ENCODE measurements around the gene F2. TPM values are rescaled to one million over a fixed set of nuclear protein-coding genes. Genes with fewer than 3 reads are reported as not detected.
A peak's percentile ranks its signal among the peaks of the same experiment; 100 is the strongest.
"Not testable (repeated sequence)": the region's sequence is repeated elsewhere in the genome, so short reads cannot be mapped to it uniquely, and the experiment has no call there.

F2 gene
- total RNA-seq, 2 donors from 2014 or later, result not detected

DNA sequence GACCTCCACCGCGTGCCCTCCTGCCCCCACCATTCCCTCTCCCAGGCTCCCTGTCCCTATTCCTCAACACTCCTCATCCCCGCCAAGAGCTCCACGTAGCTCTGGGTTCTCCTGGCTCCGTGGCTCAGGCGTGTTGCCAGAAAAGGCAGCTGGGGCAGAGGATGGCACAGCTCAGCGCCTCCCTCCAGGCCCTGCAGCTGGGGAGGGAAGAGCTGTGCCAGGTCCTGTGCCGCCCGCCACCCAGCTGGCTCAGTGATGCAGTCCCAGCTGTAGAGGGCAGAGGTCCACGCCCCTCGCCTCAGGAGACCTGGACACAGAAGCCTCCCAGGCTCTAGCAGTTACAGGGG, 22.8 kb upstream of the F2 start:
- Mint-ChIP-seq H3K27me3 (no peaks in the 10 kb centered on the region), H3K4me3 (no peak overlapping the region), H3K36me3 (ENCODE audit: low read depth) (peaks cover 61% of the 10 kb centered on the region), H3K9me3 (no peaks in the 10 kb centered on the region), H3K4me1 (peaks cover 5% of the 10 kb centered on the region), H3K27ac (peak overlapping the region; percentile 66)
- ATAC-seq (replicated peaks), result no peak

GRCh38 chr11:46697303-46697702, 21.7 kb upstream of the F2 start:
- no peak overlapping the region for H3K4me3 Mint-ChIP-seq
- peak overlapping the region; percentile 64 for H3K27ac Mint-ChIP-seq
- H3K27me3 Mint-ChIP-seq, result no peaks in the 10 kb centered on the region
- peaks cover 10% of the 10 kb centered on the region for H3K4me1 Mint-ChIP-seq
- no peak for ATAC-seq (replicated peaks)
- H3K36me3 Mint-ChIP-seq (ENCODE audit: low read depth), result peaks cover 62% of the 10 kb centered on the region
- no peaks in the 10 kb centered on the region for H3K9me3 Mint-ChIP-seq

DNA sequence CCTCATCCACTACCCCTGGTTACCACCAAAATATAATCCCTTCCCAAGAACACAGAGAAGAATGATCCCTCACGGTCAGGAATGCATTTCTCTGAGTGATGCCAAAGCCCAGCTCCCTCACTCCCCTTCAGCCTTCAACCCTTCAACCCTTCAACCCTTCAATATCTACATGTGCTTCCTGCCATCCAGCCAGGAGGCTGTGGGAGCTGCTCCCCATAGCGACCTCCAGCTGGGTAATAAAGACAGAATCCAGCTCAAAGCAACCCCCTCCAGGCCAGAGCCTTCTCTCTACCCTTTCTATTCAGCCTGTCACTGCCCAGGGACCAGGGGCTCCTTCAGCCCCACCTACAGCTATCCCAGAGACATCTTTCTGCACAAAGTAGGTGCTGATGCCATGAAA, 21.3 kb upstream of the F2 start:
- Mint-ChIP-seq H3K27ac (peak overlapping the region; percentile 64), H3K4me3 (peak overlapping the region; percentile 9), H3K27me3 (no peaks in the 10 kb centered on the region), H3K4me1 (peaks cover 14% of the 10 kb centered on the region), H3K36me3 (ENCODE audit: low read depth) (peaks cover 63% of the 10 kb centered on the region), H3K9me3 (no peaks in the 10 kb centered on the region)
- ATAC-seq (replicated peaks), result no peak

GRCh38 chr11:46698597-46698996, 20.4 kb upstream of the F2 start:
- ATAC-seq (replicated peaks), result no peak
- Mint-ChIP-seq H3K27ac (peak overlapping the region; percentile 64), H3K36me3 (ENCODE audit: low read depth) (peaks cover 63% of the 10 kb centered on the region), H3K4me1 (peaks cover 15% of the 10 kb centered on the region), H3K27me3 (no peaks in the 10 kb centered on the region), H3K4me3 (peak overlapping the region; percentile 97), H3K9me3 (no peaks in the 10 kb centered on the region)

DNA sequence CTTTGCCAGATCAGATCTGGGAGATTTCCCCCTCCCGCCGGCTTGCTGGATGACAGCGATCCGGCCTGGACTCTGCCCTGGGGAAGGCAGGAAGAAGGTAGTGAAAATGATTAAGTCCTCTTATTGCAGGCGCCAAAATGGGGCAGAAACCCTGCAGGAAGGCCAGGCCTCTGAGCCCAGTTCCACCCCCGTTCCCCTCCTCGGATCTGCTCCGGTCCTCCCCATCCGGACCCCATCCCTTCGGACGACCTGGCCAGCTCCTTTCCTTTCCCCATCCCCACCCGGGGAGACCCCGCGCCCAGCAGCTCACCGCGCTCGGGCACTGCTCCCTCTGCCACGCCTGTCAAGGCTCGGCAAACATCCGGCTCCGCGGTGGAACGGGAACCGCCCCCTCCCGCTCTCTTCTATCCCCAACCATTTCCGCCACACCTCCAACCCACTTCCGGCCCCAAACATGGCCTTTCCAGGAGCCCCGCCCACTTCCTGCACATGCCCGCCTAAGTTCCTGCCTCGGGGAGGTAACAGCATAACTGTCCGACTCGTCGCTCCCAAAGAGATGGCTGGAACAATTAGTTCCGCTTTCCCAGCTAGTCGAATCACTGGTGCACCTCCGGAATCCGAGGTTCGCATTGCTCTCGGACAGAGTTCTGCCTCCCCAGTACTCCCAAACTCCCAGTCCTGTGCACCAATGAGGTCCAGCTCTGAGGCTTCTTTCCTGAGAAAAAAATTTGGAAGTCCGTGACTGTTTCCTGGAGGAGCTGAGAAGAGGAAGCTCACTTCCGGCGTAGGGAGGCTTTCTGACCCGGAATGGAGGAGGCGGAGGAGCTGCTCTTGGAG, 18.6 kb upstream of the F2 start, which contains the start of the genes ARHGAP1 and ZNF408:
Gene ARHGAP1 (minus strand): TSS at position 379 of the 837 bp plus-strand sequence. CDS start 4,512 bp downstream, outside the sequence.
Gene ZNF408 (plus strand): TSS at position 791 of the 837 bp plus-strand sequence. CDS start 17 bp downstream, at position 808.
- H3K27me3 Mint-ChIP-seq, result no peaks in the 10 kb centered on the region
- H3K9me3 Mint-ChIP-seq, result no peaks in the 10 kb centered on the region
- H3K36me3 Mint-ChIP-seq (ENCODE audit: low read depth), result peaks cover 61% of the 10 kb centered on the region
- peak within 1 kb of the TSS; percentile 98 for H3K27ac Mint-ChIP-seq
- H3K4me3 Mint-ChIP-seq, result peak within 1 kb of the TSS; percentile 97
- ATAC-seq (replicated peaks), result peak; percentile 95
- H3K4me1 Mint-ChIP-seq, result peaks cover 15% of the 10 kb centered on the region

- Mint-ChIP-seq H3K4me1 (peaks cover 15% of the 10 kb centered on the region), H3K9me3 (no peaks in the 10 kb centered on the region), H3K27ac (peak overlapping the region; percentile 98), H3K36me3 (ENCODE audit: low read depth) (peaks cover 61% of the 10 kb centered on the region), H3K27me3 (no peaks in the 10 kb centered on the region), H3K4me3 (peak overlapping the region; percentile 97)
- ATAC-seq (replicated peaks), result no peak
These were observed 17.8 kb upstream of the F2 start for GRCh38 chr11:46701078-46701654.

GRCh38 chr11:46705070-46705688, 13.8 kb upstream of the F2 start:
- H3K36me3 Mint-ChIP-seq (ENCODE audit: low read depth), result peaks cover 75% of the 10 kb centered on the region
- no peaks in the 10 kb centered on the region for H3K27me3 Mint-ChIP-seq
- H3K4me3 Mint-ChIP-seq, result no peak overlapping the region
- H3K27ac Mint-ChIP-seq, result no peak overlapping the region
- H3K9me3 Mint-ChIP-seq, result no peaks in the 10 kb centered on the region
- H3K4me1 Mint-ChIP-seq, result peaks cover 10% of the 10 kb centered on the region
- no peak for ATAC-seq (replicated peaks)

GRCh38 chr11:46706886-46707285, 12.1 kb upstream of the F2 start:
- ATAC-seq (replicated peaks), result no peak
- Mint-ChIP-seq H3K4me1 (peaks cover 5% of the 10 kb centered on the region), H3K36me3 (ENCODE audit: low read depth) (peaks cover 58% of the 10 kb centered on the region), H3K27ac (no peak overlapping the region), H3K9me3 (no peaks in the 10 kb centered on the region), H3K27me3 (no peaks in the 10 kb centered on the region), H3K4me3 (no peak overlapping the region)

- peaks cover 34% of the 10 kb centered on the region for H3K36me3 Mint-ChIP-seq (ENCODE audit: low read depth)
- H3K4me3 Mint-ChIP-seq; ATAC-seq (replicated peaks); H3K27ac Mint-ChIP-seq; H3K4me1 Mint-ChIP-seq; H3K27me3 Mint-ChIP-seq; H3K9me3 Mint-ChIP-seq: not testable (repeated sequence)
These were observed 9.7 kb upstream of the F2 start for GRCh38 chr11:46709351-46709750.

- Mint-ChIP-seq H3K27ac (no peak overlapping the region), H3K4me1 (no peaks in the 10 kb centered on the region)
- no peak for ATAC-seq (replicated peaks)
These were observed 8.2 kb upstream of the F2 start for GRCh38 chr11:46710821-46711269.

GRCh38 chr11:46711303-46711702, 7.7 kb upstream of the F2 start:
- Mint-ChIP-seq H3K27me3 (no peaks in the 10 kb centered on the region), H3K36me3 (ENCODE audit: low read depth) (peaks cover 16% of the 10 kb centered on the region), H3K4me3 (no peak overlapping the region), H3K27ac (no peak overlapping the region), H3K9me3 (no peaks in the 10 kb centered on the region), H3K4me1 (no peaks in the 10 kb centered on the region)
- ATAC-seq (replicated peaks), result no peak

More at GRCh38 chr11:46710821-46711269, 8.2 kb upstream of the F2 start:
- no peaks in the 10 kb centered on the region for H3K9me3 Mint-ChIP-seq
- no peaks in the 10 kb centered on the region for H3K27me3 Mint-ChIP-seq
- peaks cover 21% of the 10 kb centered on the region for H3K36me3 Mint-ChIP-seq (ENCODE audit: low read depth)
- H3K4me3 Mint-ChIP-seq, result no peak overlapping the region

GRCh38 chr11:46712874-46713576, 6.0 kb upstream of the F2 start:
- ATAC-seq (replicated peaks), result no peak
- Mint-ChIP-seq H3K36me3 (ENCODE audit: low read depth) (no peaks in the 10 kb centered on the region), H3K27me3 (no peaks in the 10 kb centered on the region), H3K4me1 (no peaks in the 10 kb centered on the region), H3K9me3 (no peaks in the 10 kb centered on the region), H3K27ac (no peak overlapping the region), H3K4me3 (no peak overlapping the region)

GRCh38 chr11:46717825-46718154, 1.2 kb upstream of the F2 start:
- not testable (repeated sequence) for H3K4me1 Mint-ChIP-seq; H3K4me3 Mint-ChIP-seq; H3K9me3 Mint-ChIP-seq; H3K27ac Mint-ChIP-seq; H3K36me3 Mint-ChIP-seq (ENCODE audit: low read depth); ATAC-seq (replicated peaks); H3K27me3 Mint-ChIP-seq
